DND-41 (cell line): Measurements from ENCODE around the gene ALS2.

Source experiments
- ATAC-seq: fragments of 200-7000 bp; cut with Tn5 transposase; 3 replicates; pipeline ENCODE4 v1.9.1; 2021; ENCODE audit warnings: low read depth; ENCODE audit not compliant: insufficient read depth
- DNase-seq: peaks from one replicate; pipeline ENCODE4 v3.0.0-alpha.2; 2020
- H2AFZ ChIP-seq: 2 replicates; pipeline ENCODE4 v1.6.0; 2012; ENCODE audit warnings: low read depth, low read length
- H3K27ac ChIP-seq: 2 replicates; pipeline ENCODE4 v1.5.1; 2012; ENCODE audit warnings: low read length, inconsistent platforms
- H3K27me3 ChIP-seq: fragments of 200-600 bp; sonication (generic); 2 replicates; pipeline ENCODE4 v1.6.0; 2012; ENCODE audit warnings: low read length, mild to moderate bottlenecking, inconsistent platforms; ENCODE audit not compliant: insufficient read depth, poor library complexity
- H3K36me3 ChIP-seq: 2 replicates; pipeline ENCODE4 v1.5.1; 2012; ENCODE audit warnings: low read length, inconsistent platforms; ENCODE audit not compliant: insufficient read depth
- H3K4me1 ChIP-seq: 2 replicates; pipeline ENCODE4 v1.5.1; 2012; ENCODE audit warnings: mild to moderate bottlenecking, low read length; ENCODE audit not compliant: insufficient read depth
- H3K4me2 ChIP-seq: 2 replicates; pipeline ENCODE4 v1.6.0; 2012; ENCODE audit warnings: mild to moderate bottlenecking, moderate library complexity, low read length, inconsistent platforms; ENCODE audit not compliant: insufficient read depth
- H3K4me3 ChIP-seq, 2 experiments: fragments of 200-600 bp in 1 of 2; shearing (Covaris generic) in 1 of 2; 2 replicates each; pipeline ENCODE4 v1.5.1; 2012 to 2016; ENCODE audit warnings: inconsistent platforms in 2 of 2, low read length in 2 of 2, mild to moderate bottlenecking in 2 of 2, low read depth in 1 of 2, moderate library complexity in 1 of 2
- H3K79me2 ChIP-seq: 2 replicates; pipeline ENCODE4 v1.6.0; 2012; ENCODE audit warnings: low read length, inconsistent platforms; ENCODE audit not compliant: insufficient read depth
- H3K9ac ChIP-seq: 2 replicates; pipeline ENCODE4 v1.6.0; 2012; ENCODE audit warnings: low read depth, mild to moderate bottlenecking, inconsistent platforms, low read length, moderate library complexity
- H3K9me3 ChIP-seq: 2 replicates; pipeline ENCODE4 v1.5.1; 2012; ENCODE audit warnings: low read length, moderate library complexity, mild to moderate bottlenecking, inconsistent platforms; ENCODE audit not compliant: insufficient read depth, severe bottlenecking
- H4K20me1 ChIP-seq: 2 replicates; pipeline ENCODE4 v1.6.0; 2012; ENCODE audit warnings: low read length; ENCODE audit not compliant: insufficient read depth
- CTCF ChIP-seq: IDR thresholded peaks from 2 replicates; pipeline ENCODE4 v1.5.1; 2012; ENCODE audit warnings: borderline replicate concordance, low read length, moderate library complexity, mild to moderate bottlenecking; ENCODE audit not compliant: poor library complexity, severe bottlenecking; ENCODE audit errors: extremely low read depth
- EZH2 ChIP-seq: IDR thresholded peaks from 3 replicates; pipeline ENCODE4 v1.6.1; 2012; ENCODE audit warnings: borderline replicate concordance, low read depth, mild to moderate bottlenecking, moderate library complexity, low read length, inconsistent platforms; ENCODE audit not compliant: severe bottlenecking

Gene ALS2

DNA sequence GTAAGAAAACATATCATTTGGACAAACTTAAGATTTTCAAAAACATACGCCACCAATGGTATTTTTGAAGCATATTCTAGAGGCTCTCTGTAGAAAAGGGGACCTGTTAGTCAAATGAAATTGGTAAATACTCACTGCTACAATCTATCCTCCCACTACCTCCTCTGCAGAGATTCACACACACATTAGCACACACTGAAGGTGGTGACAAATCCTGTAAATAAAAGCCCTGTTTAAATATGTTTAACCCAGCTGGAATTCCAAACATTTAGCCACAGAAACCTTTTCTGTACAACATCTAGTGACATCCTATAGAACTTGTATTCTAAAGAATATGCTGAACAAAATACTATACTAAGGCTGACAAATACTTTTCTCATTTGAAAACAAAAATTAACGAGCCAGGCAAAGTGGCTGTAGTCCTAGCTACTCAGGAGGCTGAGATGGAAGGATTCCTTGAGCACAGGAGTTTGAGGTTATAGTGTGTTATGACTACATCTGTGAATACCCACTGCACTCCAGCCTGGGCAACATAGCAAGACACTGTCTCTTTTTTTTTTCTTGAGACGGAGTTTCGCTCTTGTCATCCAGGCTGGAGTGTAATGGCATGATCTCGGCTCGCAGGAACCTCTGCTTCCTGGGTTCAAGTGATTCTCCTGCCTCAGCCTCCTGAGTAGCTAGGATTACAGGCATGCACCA is 25.9 kb downstream of the ALS2 start:
- H3K9ac ChIP-seq, result no peak overlapping the region
- H3K4me2 ChIP-seq, result no peak overlapping the region
- H3K36me3 ChIP-seq, result peaks cover 5% of the 10 kb centered on the region; the same call in 1 of the 2 replicates
- no peak overlapping the region for H3K4me3 ChIP-seq
- no peak overlapping the region for H3K27ac ChIP-seq
- H4K20me1 ChIP-seq, result no peaks in the 10 kb centered on the region
- H2AFZ ChIP-seq, result no peak overlapping the region
- ATAC-seq, result no peak
- no peaks in the 10 kb centered on the region for H3K27me3 ChIP-seq
- TF ChIP-seq CTCF (no peak), EZH2 (no peak)
- no peaks in the 10 kb centered on the region for H3K9me3 ChIP-seq
- no peaks in the 10 kb centered on the region for H3K79me2 ChIP-seq
- DNase-seq, result no peak
- no peaks in the 10 kb centered on the region for H3K4me1 ChIP-seq

DNA sequence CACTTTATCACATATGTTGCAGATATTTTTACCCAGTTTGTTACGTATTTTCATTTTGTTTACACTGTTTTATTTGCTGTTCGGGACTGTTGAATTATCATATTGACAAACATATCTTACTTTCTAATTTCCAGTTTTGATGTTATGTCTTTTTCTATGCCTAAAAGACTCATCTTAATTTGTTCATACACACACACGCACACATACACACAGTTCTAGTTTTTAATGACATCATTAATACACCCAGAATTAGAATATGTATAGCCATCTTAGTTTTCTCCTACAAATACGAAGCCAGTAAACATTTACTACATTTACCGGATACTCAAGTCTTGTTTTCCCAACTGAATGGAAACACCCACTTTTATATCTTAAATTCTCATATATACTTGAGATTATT is 29.2 kb downstream of the ALS2 start:
- peaks cover 2% of the 10 kb centered on the region; the same call in 1 of the 2 replicates for H3K36me3 ChIP-seq
- no peak overlapping the region for H3K4me2 ChIP-seq
- no peak overlapping the region for H3K27ac ChIP-seq
- no peaks in the 10 kb centered on the region for H3K27me3 ChIP-seq
- ATAC-seq (no peak), DNase-seq (no peak)
- no peaks in the 10 kb centered on the region for H3K4me1 ChIP-seq
- no peaks in the 10 kb centered on the region for H3K9me3 ChIP-seq
- H3K79me2 ChIP-seq, result no peaks in the 10 kb centered on the region
- H3K4me3 ChIP-seq, result no peak overlapping the region
- H4K20me1 ChIP-seq, result no peaks in the 10 kb centered on the region
- no peak overlapping the region for H3K9ac ChIP-seq
- H2AFZ ChIP-seq, result no peak overlapping the region
- no peak for TF ChIP-seq CTCF
- TF ChIP-seq EZH2, result no peak

GRCh38 chr2:201746551-201746950 is 34.2 kb downstream of the ALS2 start:
- H3K4me2 ChIP-seq, result no peak overlapping the region

More at GRCh38 chr2:201746551-201746950, 34.2 kb downstream of the ALS2 start:
- Histone ChIP-seq H3K9ac (no peak overlapping the region), H3K27me3 (no peaks in the 10 kb centered on the region), H3K79me2 (no peaks in the 10 kb centered on the region), H3K4me3 (no peak overlapping the region), H3K36me3 (peaks cover 14% of the 10 kb centered on the region), H2AFZ (no peak overlapping the region), H3K9me3 (no peaks in the 10 kb centered on the region), H3K4me1 (no peaks in the 10 kb centered on the region), H3K27ac (no peak overlapping the region), H4K20me1 (no peaks in the 10 kb centered on the region)
- DNase-seq (no peak), ATAC-seq (no peak)
- TF ChIP-seq EZH2, result no peak
- no peak for TF ChIP-seq CTCF
